HT1080 (cell line): Measurements from ENCODE around the gene NPC1. TPM values are rescaled to one million over a fixed set of nuclear protein-coding genes. Genes with fewer than 3 reads are reported as not detected.
"Not testable (repeated sequence)": the region's sequence is repeated elsewhere in the genome, so short reads cannot be mapped to it uniquely, and the experiment has no call there.

Experiments
- DNase-seq: peaks from one replicate; pipeline ENCODE4 v3.0.0-alpha.2; 2015; ENCODE audit warnings: low read depth
- polyA plus RNA-seq, 2 experiments: library from polyadenylated mRNA; depleted of rRNA; stranded (reverse); fragments of >200 nt; gene quantifications; 2 replicates each; pipeline ENCODE4 v1.2.3, GENCODE V29; 2015
- total RNA-seq: library from RNA; depleted of rRNA; stranded (reverse); fragments of >200 nt; shearing (Covaris generic); gene quantifications from 2 replicates; pipeline ENCODE4 v1.2.3, GENCODE V29; 2014; rRNA removed

Gene NPC1
- total RNA-seq, result 103 and 105 TPM in 2 replicates
- polyA plus RNA-seq (2015; cell fraction: cytosol; rRNA removed), result 54.5 and 71.9 TPM in 2 replicates
- polyA plus RNA-seq (2015; cell fraction: nucleus; rRNA removed), result 377 and 383 TPM in 2 replicates

DNA sequence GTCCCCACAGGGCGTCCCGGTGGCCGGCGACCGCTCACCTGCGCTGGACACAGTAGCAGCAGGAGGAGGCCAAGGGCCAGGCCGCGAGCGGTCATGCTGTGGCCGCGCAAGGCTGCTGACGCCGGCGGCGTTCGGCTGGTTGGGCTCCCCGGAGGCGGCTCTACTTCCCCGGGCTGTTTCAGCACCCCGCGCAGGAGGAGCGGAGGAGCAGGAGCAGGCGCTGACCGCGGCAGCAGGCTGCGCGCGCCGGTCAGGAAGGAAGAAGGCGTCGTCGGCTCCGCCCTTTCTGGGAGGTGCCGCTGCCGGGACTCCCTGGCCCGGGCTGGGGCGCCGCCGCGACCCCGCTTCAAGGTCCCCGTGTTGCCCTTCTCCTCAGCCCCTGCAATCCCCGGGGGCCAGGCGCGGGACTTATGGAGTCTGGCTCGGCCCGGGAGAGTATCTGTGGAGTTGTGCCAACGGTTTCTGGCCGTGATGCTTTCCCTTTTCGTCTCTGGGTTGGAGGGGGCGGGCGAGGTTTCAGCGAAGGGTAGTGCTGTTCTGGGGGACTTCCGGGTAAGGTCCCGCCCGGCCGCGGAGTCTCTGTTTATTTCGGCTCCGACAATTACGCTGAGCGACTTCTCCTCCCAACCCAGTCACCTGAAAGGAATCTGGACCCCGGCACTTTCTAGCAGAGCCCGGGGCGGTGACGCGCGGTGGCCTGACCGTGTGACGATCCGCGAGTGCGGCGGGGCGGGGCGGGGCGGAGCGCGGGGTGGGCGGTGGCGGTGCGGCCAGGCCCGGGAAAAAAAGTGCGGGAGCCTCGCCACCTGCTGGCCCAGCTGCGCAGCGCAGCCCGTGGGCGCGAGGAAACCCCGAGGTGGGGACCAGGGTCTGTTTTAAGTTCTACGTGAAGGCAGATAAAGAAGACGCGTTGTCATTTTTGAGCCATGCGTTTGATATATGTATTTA is at the start of gene NPC1:
Gene NPC1, minus strand, starts transcription at position 258 of the 948 bp plus-strand sequence. Its CDS starts 163 bp downstream, at position 95.
- DNase-seq, result peak; percentile 96

- no peak for DNase-seq
Observed at GRCh38 chr18:23636071-23636399, 49.7 kb upstream of the NPC1 start.

- DNase-seq, result peak; percentile 70
Observed at GRCh38 chr18:23635283-23636070, 49.2 kb upstream of the NPC1 start.

GRCh38 chr18:23634692-23635091 is 48.4 kb upstream of the NPC1 start:
- no peak for DNase-seq

DNA sequence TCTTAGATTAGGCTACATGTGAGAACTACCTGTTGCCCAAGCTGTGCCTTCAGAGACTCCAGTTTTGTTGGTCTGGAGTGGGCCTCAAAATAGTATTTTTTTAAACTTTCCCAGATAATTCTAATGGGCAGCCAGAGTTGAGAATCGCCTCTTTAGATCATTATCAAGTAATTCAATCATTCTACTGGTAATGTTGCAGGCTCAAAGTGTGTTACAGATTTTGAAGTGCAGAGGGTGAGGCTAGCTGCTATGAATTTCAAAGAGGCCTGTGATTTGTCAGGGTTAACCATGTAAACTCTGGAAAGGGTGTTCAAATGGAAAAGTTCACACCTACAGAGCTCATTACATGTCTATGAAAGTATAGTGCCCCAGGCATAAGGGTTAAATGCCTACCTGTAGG is 46.3 kb upstream of the NPC1 start:
- DNase-seq, result no peak

DNA sequence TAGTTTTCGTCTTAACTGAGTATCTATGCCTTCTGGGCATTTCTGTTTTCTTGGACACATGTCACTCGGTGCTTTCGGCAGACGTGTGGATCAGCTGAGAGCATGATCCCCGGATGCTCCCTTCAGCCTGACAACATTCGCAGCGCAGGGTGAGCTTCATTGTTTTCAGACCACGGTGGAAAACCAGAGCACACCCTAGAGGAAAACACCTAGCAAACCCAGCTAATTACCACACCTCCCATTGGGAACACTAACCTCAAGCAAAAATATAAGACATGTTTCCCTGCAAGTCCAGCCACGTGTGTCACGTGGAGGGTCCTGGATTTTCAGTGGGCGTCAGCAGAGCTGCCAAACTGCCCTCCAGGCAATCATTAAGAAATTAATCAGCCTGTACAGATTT is 45.4 kb upstream of the NPC1 start:
- no peak for DNase-seq

GRCh38 chr18:23631312-23631711 is 45.0 kb upstream of the NPC1 start:
- DNase-seq, result no peak

DNA sequence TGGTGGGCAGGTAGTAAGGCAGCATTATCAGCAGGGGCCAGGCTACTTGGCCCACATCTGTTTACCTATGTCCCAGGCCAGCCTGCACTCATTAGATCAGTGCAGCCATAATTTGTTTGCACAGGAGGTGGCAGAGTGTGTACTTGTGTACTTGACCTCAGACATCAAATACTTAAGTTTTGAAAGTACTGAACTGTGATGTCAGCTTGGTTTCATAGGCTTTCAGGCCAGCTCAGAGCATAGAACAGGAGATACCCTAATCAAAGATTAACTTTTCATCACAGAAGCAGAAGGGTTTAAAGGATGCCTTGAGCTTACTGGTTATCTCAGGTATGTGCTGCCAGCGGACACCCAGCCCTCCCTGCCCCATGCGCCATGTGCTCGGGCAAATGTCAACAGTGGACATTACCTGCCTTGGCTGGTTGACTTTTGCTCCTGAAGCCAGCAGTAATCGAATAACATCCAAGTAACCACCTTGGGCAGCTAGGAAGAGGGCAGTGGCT is 43.2 kb upstream of the NPC1 start:
- DNase-seq, result no peak

GRCh38 chr18:23627970-23628369 is 41.7 kb upstream of the NPC1 start:
- DNase-seq, result no peak

DNA sequence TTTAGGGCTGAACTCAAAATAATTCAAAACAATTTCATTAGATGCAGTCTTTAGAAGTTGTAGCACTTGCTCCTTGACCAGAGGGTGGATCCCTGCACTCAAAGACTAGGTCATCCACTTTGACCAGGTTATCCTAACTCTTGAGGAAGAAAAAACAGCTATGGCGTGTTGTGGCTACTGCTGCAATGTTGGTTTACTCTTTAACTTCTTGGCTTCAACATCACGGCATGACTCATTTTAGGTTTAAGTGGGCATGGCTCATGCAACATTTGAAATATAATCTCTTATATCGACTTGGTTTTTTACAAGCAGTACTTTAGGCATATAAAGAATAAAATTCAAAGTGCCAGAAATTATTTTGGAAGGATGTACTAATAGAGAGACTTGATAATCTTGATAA is 41.0 kb upstream of the NPC1 start:
- peak; percentile 89 for DNase-seq

DNA sequence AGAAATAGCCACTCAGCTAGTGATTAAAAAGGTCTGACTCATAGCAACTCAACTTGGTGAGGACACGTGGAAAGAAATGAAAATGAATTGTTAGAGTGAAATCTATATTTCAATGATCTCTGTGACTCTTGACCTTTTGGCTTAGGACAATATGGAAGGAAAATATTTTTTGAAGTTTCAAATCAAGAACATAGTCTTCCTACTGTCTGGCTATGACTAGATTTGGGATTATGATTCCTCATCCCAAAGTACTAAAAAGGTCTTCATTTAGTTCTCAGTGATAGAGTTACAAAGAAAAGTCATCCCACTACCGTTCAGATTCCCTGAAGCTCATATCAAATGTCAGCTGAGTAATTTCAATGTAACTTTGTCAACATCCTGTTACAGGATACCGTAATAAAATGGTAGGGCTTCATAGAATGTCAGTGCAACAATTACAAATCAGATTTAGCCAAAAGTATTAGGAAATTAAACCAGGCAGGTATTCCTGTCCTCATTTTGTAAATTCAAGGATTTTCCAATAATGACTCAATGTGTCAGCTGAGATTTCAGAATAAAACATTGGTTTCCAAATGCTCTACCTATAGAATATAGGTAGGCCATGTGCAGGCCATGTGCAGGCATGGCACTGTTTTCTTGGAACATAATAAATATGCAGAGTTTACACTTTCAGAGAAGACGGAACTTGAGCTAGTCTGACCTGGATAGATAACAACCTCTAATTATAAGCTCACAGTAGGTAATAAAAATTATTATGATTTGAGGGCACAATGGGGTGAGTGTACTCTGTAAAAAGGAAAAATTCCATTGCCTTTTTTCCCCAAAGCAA is 40.4 kb upstream of the NPC1 start:
- peak; percentile 86 for DNase-seq

DNA sequence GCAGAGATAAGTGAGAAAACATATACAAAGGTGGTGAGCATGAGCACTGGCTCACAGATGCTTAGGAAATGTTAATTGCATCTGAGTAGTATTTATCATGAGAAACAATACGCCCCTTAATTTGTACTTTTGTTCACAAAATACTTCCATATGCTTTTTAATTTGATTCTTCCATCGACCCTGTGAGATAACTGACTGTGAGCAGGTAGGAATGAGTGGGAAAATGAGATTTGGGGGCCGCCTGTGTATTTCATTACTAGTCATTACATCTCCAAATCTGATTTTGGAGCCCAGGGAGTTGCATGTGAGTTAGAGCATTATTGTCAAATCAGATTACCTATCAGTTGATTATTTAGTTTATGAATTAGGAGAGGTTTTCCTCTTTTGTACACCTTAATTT is 36.7 kb upstream of the NPC1 start:
- DNase-seq, result no peak

- DNase-seq, result no peak
Observed at GRCh38 chr18:23619388-23619881, 33.1 kb upstream of the NPC1 start.

DNA sequence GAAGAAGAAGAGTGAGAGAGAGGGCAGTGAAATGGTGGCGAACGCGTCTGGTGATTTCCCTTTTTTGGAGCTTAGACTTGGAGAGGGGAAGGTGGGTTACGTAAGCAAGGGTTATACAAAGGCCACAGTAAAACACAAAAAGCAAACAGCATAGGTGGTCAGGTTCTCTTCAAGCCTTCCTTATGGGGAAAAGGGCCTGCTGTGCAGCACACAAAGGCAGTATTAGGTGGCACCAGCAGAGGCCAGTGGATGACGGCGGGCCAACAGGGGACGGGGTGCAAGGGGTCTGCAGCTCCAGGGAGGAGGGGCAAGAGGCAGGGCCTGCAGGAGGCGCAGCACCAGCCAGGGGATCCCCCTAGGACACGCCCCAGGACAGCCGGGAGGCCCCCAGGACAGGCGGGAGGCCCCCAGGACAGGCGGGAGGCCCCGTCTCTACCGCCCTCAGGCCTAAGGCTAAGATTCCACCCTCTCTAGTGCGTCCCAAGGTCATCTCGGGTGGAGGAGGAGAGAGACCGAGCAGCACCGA is 32.6 kb upstream of the NPC1 start:
- no peak for DNase-seq

DNA sequence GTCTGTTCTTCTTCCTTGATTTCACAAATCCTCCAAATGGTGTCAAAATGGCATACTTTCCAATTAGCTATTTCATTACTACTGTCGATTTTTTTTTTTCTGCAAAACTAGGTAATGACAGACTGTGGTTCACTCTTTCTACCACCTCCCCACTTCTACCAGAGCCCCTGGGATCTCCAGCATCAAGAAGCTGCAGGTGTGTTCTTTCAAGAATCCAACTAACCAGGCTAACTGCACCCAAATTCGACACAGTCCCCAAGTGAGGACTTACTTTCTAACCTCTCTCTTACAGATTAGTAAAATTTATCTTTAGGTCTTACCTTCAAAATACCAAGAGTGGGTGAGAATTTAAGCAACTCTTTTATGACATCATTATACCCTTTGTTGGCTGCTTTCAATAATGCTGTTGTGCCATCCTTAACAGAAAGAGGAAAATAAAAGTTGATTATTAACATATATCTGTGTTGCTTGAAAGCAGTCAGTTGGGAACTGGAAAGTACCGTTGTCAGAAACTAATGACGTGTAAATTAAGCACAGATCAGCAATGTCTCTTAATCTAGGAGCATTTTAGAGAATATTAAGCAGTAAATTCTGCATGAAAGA is 31.2 kb upstream of the NPC1 start:
- no peak for DNase-seq

GRCh38 chr18:23616258-23616657 is 30.0 kb upstream of the NPC1 start:
- no peak for DNase-seq

DNA sequence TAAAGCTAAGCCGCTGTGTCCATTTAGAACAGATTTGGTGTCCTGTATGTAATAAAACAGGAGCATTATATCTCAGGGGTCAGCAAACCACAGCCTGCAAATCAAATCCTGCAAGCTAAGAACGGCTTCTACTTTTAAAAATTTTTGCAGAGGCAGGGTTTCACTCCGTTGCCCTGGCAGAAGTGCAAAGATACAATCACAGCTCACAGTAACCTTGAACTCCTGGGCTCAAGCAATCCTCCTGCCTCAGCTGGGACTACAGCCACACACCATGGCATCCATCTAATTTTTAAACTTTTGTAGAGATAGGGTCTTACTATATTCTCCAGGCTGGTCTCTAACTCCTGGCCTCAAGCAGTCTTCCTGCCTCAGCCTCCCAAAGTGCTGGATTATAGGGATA is 28.6 kb upstream of the NPC1 start:
- DNase-seq, result no peak

DNA sequence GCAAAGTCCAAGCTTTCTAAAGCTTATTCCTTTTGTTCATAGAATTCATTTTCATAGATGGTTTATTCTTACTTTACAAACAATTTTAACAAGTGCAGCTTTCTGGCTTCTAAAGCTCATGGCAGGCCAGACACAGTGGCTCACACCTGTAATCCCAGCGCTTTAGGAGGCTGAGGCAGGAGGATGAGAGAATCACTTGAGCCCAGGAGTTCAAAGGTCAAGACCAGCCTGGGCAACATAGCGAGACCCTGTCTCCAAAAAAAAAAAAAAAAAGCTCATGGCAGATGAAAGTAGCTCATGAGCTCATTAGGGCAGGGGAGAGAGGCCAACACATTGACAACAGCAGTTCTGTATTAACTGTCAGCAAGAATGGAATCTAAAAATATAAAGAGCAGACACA is 28.1 kb upstream of the NPC1 start:
- no peak for DNase-seq

GRCh38 chr18:23613091-23613475 is 26.8 kb upstream of the NPC1 start:
- not testable (repeated sequence) for DNase-seq

GRCh38 chr18:23612434-23613090 is 26.3 kb upstream of the NPC1 start:
- DNase-seq, result no peak
